Stromal cell of bone marrow (primary cell): ENCODE data around the gene B4GALNT2.
"Not testable (repeated sequence)": the region's sequence is repeated elsewhere in the genome, so short reads cannot be mapped to it uniquely, and the experiment has no call there.

Experiments used
- DNase-seq: peaks from one replicate; pipeline ENCODE4 v3.0.0-alpha.2; 2012; ENCODE audit warnings: low read depth

The B4GALNT2 gene

DNA sequence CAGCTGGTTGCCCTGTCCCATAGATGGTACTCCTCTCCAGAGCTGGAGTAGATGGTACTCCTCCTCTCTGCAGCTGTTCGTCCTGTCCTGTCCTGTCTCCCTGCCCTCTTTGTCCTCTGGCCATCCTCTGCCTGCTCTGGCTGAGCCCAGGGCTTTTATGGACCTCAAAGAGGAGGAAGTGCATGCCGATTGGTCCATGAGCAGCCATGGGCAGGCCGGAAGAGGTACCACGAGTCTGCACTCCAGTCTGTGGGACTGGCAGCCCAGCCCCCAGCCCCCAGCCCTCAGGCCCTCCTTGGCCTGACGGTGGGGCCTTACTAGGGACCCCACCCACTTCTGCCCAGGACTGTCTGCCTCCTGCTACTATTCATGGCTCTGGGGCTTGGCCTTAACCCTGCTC, 50.8 kb downstream of the B4GALNT2 start:
- no peak for DNase-seq

DNA sequence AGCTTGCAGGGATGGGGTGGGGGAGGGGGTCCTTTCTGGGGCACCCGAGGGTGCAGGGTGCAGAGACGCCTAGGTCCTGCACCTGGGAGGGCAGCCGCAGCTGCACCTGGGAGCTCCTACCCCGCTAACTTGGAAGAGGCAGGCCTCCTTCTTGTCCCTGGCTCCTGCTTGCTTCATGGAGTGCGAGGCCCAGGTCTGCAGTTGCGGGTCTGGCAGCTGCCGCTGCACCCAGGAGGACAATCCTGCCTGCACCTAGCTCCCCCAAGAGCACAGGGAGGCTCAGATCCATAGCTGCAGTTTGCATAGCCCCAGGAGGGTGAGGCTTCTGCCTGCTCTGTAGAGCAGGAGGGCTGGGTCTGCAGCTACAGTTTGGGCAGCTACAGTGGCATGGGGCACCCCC, 51.2 kb downstream of the B4GALNT2 start:
- no peak for DNase-seq

DNA sequence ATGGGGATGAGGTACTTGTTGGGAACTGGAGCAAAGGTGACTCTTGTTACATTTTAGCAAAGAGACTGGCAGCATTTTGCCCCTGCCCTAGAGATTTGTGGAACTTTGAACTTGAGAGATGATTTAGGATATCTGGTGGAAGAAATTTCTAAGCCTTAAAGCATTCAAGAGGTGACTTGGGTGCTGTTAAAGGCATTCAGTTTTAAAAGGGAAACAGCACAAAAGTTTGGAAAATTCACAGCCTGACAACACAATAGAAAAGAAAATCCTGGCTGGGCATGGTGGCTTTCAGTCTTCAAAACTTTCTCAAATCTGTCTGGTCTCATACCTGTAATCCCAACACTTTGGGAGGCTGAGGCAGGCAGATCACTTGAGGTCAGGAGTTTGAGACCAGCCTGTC, 52.0 kb downstream of the B4GALNT2 start:
- DNase-seq: not testable (repeated sequence)

DNA sequence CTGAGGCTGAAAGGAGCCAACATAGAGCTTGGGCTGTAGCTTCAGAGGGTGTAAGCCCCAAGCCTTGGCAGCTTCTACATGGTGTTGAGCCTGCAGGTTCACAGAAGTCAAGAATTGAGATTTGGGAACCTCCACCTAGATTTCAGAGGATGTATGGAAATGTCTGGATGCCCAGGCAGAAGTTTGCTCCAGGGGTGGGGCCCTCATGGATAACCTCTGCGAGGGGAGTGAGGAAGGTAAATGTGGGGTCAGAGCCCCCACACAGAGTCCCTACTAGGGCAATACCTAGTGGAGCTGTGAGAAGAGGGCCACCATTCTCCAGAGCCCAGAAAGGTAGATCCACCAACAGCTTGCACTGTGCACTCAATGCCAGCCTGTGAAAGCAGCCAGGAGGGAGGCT, 52.8 kb downstream of the B4GALNT2 start:
- not testable (repeated sequence) for DNase-seq

DNA sequence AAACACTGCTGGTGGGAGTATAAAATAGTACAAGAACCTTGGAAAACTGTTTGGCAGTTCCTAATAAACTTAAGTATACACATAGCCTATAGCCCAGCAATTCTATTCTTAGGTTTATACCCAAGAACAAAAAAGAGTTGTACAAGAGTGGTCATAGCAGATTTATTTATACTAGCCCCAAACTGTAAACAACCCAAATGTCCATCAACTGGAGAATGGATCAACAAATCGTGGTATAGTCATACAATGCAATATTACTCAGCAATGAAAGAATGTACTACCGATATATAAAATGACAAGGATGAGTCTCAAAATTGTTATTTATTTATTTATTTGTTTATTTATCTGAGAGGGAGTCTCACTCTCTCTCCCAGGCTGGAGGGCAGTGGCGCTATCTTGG, 54.7 kb downstream of the B4GALNT2 start:
- DNase-seq: no peak

DNA sequence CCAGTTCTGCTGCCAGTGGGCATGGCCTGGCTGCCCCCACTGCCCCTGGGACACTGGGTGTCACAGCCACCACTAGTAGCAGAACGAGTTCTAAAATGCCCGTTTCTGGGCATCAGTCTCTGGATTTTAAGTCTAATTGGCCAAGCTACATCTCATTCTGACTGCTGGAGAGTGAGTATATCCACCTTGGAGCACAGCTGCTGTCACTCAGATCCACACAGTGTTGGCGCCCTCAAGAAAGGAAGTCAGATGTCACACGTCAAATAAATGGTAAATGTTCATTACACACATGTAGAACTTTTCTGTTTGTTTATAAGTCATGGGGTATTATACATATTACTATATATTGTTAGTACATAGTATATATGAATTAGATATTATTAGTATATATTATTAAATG, 58.4 kb downstream of the B4GALNT2 start:
- DNase-seq: no peak

DNA sequence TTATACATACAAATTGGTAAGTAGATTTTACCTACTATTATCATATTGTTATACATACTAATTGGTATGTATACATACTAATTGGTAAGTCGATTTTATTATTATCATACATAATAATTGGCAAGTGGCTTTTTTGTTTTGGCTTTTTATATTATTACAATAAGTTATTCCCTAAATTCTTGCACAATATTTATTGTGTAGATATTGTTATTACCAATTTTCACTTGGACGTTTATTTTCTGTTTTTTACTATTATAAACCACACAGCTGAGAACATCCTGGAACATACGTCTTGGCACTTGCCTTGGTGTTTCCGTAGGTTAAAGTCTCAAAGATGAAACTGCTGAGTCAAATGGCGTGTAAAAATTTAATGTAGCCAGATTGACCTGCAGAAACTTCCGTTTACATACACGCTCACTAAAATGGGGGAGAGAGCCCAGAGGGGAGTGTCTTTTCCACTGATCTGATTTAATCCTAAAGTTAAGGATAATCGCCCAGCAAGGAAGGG, 58.9 kb downstream of the B4GALNT2 start:
- DNase-seq: no peak

DNA sequence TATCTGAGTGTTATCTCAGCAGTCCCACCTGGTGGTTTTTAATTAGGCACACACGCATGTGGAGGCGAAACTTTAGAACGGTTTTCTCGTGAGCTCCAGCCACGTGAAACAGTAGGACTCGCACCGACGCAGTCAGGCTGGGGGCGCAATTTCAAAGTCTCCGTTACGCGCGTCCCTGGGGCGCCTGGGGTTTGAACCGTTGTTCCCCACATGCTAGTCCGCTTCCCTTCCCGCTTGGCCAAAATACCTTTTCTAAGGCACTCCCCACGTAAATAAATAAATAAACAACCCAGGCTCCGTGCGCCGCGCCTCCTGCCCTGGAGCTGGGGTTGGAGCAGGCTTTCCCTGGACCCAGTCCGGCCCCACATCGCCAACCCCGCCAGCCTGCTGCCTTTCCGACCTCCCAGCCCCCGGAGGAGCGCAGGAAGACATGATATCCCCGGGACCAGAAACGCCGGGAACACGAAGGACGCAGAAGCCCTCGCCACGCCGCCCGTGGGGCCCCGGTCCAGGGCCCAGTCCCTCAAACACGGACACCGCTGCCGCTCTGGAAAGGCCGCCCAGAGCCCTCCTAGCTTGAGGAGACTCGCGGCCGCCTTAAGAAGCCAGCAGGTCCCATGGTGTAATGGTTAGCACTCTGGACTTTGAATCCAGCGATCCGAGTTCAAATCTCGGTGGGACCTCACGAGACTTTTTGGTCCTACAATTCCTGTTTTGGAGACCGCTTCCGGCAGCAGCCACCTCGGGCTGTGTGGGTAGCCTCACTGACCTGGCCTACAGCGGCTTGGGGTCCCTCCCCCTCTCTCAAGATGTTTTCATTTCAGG, 59.6 kb downstream of the B4GALNT2 start:
- peak; percentile 62 for DNase-seq

DNA sequence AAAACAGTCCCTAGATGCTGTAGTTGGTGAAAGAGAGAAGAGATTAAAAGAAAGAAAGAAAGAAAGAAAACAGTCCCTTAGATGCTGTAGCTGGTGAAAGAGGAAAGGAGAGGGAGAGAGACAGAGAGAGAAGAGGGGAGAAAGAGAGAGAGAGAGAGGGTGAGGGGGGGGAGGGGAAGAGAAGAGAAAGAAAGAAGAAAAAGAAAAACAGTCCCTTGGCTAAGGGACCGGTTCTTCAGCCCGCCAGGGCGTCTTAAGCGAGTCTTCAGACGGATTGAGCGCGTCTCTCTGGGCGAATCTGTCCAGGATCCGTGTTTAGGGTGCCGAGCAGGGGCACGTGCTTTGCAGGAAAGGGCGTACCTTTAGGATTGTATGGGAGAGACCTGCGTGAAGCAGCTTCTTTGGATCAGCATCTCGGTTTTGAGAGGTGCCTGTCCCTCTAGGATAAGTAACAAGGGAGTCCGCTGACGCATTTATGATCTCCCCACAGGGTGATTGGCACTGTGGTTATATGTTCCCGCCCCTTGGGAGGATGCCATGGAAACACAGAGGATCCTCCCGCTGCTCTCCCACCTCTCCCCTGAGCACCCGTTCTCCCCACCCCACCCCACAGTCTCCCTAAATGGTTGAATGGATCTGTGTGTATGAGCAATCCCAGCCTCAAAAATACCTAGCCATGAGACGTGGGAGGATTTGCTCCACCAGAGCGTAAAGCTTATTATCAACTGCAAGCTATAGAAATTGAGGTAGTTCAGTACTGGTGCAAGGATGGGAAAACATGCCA, 61.1 kb downstream of the B4GALNT2 start:
- peak; percentile 45 for DNase-seq

DNA sequence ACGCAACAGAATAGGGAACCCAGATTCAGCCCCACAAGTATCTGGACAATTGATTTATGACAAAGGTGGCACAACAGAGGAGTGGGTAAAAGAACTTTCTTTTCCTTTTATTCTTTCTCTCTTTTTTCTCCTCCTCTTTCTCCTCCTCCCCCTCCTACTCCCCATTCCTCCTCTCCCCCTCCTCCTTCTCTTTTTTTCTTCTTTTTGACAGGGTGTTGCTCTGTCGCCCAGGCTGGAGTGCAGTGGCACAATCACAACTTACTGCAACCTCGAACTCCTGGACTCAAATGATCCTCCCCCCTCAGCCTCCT, 61.7 kb downstream of the B4GALNT2 start:
- no peak for DNase-seq

DNA sequence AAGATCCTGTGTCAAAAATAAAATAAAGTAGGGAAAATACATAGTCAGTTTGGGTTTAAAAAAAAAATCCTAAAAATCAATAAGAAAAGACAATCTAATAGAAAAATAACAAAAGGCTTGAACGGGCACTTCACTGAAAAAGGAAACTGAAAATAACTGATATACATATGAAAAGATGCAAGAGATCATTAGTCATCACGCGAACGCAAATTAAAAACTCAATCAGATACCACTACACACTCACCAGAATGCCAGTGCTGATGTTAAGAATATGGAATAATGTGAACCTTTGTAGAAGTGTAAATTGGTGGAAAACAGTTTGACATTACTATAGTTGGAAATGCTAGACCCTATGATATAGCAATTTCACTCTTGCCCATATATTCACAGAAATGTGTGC, 63.2 kb downstream of the B4GALNT2 start:
- no peak for DNase-seq

DNA sequence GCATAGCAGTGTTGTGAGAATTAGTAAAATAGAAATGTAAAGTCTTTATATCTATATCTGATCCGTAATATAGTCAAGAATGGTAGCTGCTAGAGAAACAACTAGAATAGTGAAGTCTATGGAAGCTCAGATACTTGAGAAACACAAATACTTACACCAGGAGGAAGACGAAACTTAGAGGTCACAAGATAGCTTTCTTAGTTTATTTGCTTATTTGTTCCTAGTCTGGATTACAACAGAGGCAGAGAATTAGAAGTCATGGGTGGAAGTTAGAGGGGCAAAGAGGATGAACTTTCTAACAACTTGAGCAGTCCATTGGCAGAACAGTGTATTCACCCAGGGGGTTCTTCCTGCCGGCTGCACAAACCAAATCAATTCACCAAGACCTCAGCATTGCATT, 64.0 kb downstream of the B4GALNT2 start:
- DNase-seq: no peak

DNA sequence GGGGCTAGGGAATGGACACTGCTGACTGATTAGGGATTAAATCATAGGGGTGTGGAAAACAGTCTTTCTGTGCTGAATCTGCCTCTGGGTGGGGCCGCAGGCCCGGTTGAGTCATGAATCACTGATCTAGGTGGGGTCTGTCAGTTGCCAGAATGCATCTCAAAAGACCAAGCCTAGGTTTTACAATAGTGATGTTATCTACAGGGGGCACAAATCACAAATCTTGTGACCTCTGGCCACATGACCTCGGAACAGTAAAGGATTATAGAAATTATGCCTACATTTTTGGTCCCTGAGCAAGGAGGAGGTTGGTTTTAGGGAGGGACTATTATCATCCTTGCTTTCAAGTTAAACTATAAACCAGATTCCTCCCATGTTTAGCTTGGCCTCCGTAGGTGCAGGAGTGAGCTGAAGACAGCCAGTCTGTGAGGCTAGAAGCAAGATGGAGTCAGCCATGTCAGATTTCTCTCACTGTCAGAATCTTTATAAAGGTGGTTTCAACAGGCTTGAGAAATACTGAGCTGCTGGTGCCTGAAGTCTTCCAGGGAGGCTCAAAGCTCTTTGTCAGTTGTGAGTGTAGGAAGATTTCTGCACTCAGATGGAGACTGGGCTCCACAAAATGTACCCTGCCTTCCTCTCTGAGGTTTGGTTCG, 64.9 kb downstream of the B4GALNT2 start:
- no peak for DNase-seq

DNA sequence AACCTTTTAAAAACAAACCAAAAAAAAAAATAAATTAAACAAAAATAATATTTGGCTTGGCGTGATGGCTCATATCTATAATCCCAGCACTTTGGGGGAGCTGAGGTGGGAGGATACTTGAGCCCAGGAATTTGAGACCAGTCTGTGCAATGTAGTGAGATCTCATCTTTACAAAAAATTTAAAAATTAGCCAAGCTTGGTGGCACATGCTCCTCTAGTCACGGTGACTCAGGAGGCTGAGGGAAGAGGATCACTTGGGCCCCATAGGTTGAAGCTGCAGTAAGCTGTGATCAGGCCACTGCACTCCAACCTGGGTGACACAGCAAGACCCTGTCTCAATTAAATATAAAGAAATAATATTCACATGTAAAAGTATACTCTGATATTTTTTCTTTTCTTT, 65.6 kb downstream of the B4GALNT2 start:
- no peak for DNase-seq

DNA sequence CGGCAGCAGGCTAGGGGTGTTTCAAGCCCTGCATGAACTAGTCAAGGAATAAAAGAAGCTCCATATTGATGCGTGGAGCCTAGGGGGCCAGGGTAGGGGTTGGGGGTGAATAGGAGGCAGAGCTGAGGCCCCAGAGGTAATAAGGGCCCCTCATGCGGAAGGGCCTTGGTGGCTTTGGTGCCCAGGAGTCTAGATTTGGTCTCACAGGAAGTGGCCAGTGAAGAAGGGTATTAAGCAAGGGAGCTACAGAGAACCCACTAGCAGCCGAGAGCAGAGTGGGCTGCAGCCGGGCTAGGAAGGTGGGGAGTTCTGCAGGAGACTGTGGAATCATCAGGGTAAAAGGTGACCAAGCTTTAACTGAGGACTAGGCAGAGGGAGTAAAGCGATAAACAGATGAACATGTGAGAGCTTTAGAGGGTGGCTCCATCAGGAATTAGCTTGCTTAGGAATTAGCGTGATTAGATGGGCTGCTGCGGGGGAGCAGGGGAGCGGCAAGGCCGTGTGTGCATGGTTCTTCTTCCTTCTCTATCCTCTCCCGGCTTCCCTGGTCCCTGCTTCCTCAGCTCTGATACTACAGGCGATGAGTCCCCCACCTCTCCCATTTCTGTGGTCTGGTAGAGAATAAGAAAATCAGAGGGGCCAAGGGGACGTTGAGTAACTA, 68.0 kb downstream of the B4GALNT2 start:
- no peak for DNase-seq

DNA sequence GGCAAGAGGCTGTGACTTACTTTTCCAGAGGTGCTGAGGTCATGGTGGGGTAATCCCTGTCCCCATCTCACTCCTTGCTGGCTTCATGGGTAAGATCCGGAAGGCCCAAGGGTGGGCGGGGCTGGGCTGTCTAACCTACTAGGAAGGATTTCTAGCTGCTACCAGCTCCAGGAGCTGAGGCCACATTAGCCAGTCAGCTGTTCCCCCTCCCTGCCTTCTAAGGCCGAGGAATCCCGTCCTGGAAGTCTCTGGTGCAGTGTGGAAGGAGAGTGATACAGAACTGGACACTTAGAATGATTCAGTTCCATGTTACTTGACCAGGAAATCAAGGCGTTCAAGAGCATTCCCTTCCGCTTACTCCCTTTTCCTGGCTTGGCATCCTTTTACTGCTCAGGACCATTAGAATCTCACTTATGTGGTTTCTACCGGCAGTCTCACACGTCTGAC, 68.9 kb downstream of the B4GALNT2 start:
- DNase-seq: no peak

DNA sequence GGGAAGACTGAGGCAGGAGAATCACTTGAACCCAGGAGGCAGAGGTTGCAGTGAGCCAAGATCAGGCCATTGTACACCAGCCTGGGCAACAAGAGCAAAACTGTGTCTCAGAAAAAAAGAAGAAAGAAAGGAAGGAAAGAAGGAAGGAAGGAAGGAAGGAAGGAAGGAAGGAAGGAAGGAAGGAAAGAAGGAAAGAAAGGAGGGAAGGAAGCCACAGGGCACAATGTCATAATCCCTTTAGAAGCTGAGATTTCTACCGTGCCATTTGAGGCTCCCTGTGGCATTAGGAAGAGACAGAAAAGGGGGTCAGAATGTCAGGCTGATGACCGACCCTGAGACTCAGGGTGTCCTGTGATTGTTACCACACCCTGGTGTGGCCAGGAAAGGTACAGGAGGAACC, 71.2 kb downstream of the B4GALNT2 start:
- DNase-seq: no peak

DNA sequence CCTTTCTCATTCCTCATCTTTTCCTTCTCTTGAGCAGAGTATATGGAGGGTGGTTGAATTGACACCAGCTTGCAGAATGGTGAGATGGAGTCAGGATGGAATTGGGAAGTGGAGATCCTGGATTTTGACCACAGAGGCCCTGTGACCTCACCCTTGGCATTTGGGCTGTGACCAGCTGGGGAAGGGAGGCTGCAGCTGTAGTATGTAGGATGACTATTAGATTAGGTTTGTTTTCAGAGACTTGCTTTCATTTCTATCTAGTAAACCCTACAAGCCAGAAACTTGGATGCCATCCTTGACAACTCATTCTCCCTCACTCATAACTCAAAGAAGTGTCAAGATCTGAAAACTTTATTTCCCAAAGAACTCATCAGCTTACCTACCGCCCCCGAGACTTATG, 71.9 kb downstream of the B4GALNT2 start:
- no peak for DNase-seq

DNA sequence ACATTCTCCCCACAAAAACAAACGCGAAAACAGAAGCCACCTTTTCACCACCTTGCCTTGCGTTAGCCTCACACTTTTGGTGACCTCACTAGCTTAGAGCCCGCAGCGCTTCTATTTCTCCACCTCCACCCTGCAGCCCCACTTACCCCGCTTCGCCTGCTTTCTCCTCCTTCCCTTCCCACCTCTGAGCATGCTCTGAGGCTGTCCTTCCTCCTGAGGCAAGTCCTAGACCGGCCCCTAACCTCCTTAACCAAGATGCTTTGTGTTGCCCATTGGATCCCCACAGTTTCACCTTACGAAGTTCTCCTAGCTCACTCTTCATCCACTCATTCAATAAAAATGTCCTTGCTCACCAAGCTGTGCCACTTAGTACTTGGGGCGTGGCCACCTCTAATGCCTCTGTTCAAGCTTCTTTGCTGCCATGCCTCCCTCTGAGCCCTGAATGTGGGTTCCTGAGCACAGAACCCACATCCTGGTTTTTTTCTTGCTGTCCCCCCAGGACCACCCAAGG, 76.5 kb downstream of the B4GALNT2 start:
- DNase-seq: no peak

DNA sequence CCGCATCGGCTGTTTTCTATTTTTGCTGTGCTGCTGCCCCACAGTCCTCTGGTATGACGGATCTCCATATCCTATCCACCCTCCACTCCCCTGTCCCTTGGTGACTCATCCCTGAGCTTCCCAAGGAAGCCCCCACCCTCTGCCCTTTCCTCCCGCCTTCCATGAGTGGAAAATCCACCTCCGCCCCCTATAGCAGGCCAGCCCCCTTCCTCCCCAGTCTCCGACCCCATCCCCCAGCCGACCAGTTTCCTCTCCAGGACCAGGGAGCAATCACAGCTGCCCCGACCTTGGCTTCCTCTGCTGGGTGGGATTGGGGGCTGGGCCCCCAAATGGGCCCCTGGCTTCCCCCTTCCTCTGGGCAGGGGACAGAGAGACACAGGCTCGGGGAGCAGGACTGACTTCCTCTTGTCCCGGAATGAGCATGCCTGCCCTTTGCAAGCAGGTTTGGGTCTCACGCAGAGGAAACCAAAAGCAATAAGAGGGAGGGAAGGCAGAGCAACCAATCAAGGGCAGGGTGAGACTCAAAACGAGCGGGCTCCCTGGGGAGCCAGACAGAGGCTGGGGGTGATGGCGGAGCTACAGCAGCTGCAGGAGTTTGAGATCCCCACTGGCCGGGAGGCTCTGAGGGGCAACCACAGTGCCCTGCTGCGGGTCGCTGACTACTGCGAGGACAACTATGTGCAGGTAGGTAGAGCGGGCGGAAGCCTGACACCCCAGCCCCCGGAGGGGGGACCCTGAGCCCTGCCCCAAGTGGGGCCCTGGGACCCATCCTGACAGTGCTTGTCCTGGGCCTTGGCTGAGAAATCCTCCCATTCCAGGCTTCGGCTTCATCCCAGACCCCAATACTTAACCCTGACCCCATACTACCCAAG, 77.8 kb downstream of the B4GALNT2 start, which contains the start of the genes ABI3 and GNGT2:
TSS of gene ABI3 (plus strand) at position 550 of the 872 bp plus-strand sequence. CDS start at position 568, 18 bp downstream.
TSS of gene GNGT2 (minus strand) at position 417 of the 872 bp plus-strand sequence. CDS start 3,152 bp downstream, outside the sequence.
- no peak for DNase-seq

DNA sequence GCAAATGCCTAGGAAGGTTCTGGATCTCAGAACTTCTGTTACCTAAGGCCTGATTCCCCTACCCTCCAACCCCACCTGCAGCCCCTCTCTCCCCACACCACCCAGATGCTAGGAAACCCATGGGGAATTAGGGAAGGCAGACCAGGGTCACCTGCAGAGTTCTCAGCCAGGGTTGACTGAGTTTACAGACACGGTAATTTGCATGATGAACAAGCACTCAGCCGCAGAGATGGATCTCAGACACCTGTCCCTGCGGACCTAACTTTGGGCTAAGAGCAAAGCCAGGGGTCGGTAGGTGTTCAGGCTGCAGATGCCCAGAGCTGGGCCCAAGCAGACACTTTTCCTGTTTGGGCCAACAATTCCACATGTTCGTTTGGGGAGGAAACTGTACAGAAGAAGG, 80.8 kb downstream of the B4GALNT2 start:
- no peak for DNase-seq
